HepG2 (cell line): ENCODE measurements around the gene BPHL. TPM values are rescaled to one million over a fixed set of nuclear protein-coding genes. Genes with fewer than 3 reads are reported as not detected.
A peak's percentile ranks its signal among the peaks of the same experiment; 100 is the strongest.

ENCODE experiments used
- ATF1 ChIP-seq: IDR thresholded peaks from 2 replicates; pipeline ENCODE4 v1.6.1; 2016; ENCODE audit warnings: mild to moderate bottlenecking, control low read depth
- ATRX ChIP-seq: sonication (generic); formaldehyde crosslinking; IDR thresholded peaks from 2 replicates; pipeline ENCODE4 v1.4.0; 2020; ENCODE audit warnings: missing genetic modification reagents, borderline replicate concordance
- EEA1 ChIP-seq: sonication (generic); formaldehyde crosslinking; IDR thresholded peaks from 2 replicates; pipeline ENCODE4 v1.5.1; 2020; ENCODE audit warnings: mild to moderate bottlenecking, missing genetic modification reagents, borderline replicate concordance
- KDM5B ChIP-seq: sonication (generic); formaldehyde crosslinking; IDR thresholded peaks from 2 replicates; pipeline ENCODE4 v1.4.0; 2020; ENCODE audit warnings: missing genetic modification reagents, mild to moderate bottlenecking, borderline replicate concordance
- SIX4 ChIP-seq: sonication (generic); formaldehyde crosslinking; IDR thresholded peaks from 2 replicates; pipeline ENCODE4 v1.4.0; 2020; ENCODE audit warnings: missing genetic modification reagents
- ZBTB20 ChIP-seq: sonication (generic); formaldehyde crosslinking; IDR thresholded peaks from 2 replicates; pipeline ENCODE4 v1.8.1; 2023; ENCODE audit warnings: missing genetic modification reagents, low read depth, mild to moderate bottlenecking, borderline replicate concordance
- ZNF563 ChIP-seq: sonication (generic); formaldehyde crosslinking; IDR thresholded peaks from 2 replicates; pipeline ENCODE4 v1.8.0; 2022; ENCODE audit warnings: mild to moderate bottlenecking, moderate library complexity, missing genetic modification reagents
- polyA plus RNA-seq, 8 experiments: library from polyadenylated mRNA; depleted of rRNA in 3 of 8; stranded (reverse) in 7 of 8; unstranded in 1 of 8; fragments of >200 nt; fragmentation: Illumina TruSeq in 4 of 8; extraction: Trizol in 4 of 8; gene quantifications; 2 replicates each; pipeline versions ENCODE4 v1.2.1 to v1.2.3, GENCODE V29; 2011 to 2016; ENCODE audit warnings: low read depth in 4 of 8, missing spikeins in 1 of 8, mixed read lengths in 1 of 8; ENCODE audit not compliant: insufficient read depth in 1 of 8
- total RNA-seq, 5 experiments: library from RNA; depleted of rRNA; stranded (reverse); fragments of >200 nt; fragmentation: Illumina TruSeq; extraction: Trizol; gene quantifications; 2 replicates each; pipeline ENCODE4 v1.2.3, GENCODE V29; 2016; ENCODE audit warnings: low read depth in 1 of 5
- TF ChIP-seq, protein P1 (sequence below): IDR thresholded peaks from 2 replicates; pipeline ENCODE4 v1.6.1; 2018; ENCODE audit warnings: missing genetic modification reagents, mild to moderate bottlenecking, missing compliant biosample characterization
- TF ChIP-seq, protein P2 (sequence below): sonication (generic); formaldehyde crosslinking; IDR thresholded peaks from 2 replicates; pipeline ENCODE4 v1.4.0; 2020; ENCODE audit warnings: mild to moderate bottlenecking, missing genetic modification reagents
- TF ChIP-seq, protein P3 (sequence below): sonication (generic); formaldehyde crosslinking; IDR thresholded peaks from 2 replicates; pipeline ENCODE4 v1.4.0; 2020; ENCODE audit warnings: mild to moderate bottlenecking, missing genetic modification reagents

BPHL gene
- total and polyA plus RNA-seq, 2 of the 13 experiments (the other 11 are each of a cell fraction or from before 2014, with no cell fraction given) = 37.8 to 39.5 TPM

DNA sequence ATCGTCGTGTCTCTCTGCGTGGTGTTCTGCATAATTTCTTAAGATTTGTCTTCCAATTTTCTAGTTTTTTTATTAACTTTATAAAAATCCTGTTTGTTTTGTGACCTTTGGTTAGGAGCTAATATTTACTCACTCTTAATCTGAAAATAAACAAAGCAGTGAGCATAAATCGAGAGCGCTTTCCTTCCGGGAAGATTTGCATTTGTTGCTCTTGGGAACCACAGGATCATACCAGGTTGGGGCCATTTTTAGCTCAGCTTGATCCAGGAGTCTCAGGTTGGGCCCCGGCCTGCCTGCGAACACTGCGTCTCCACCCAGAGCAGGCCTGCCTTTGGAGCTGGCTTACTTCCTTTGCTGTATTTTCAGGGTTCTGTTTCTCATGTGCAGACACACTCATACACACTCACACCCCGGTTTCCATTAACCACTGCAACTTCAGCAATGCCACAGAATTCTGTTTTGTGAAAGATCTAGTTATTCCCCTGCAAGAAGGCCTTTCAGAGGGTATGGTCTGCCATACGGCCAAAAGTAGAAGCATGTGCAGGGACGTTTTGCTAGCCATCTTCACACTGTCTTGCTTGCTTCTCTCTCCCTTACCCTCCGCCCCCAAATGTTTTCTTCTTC lies 17.3 kb downstream of the BPHL start (continued):
- TF ChIP-seq EEA1 (CRISPR knock-in tag) (0 out of 2 replicates have a peak, but pooled peaks have one; percentile 35), ATF1 (CRISPR knock-in tag) (no peak), SIX4 (no peak; the same call in 1 of the 2 replicates), ZBTB20 (no peak), ZNF563 (no peak), ATRX (CRISPR knock-in tag) (no peak), KDM5B (CRISPR knock-in tag) (no peak)
- TF ChIP-seq, protein P1, sequence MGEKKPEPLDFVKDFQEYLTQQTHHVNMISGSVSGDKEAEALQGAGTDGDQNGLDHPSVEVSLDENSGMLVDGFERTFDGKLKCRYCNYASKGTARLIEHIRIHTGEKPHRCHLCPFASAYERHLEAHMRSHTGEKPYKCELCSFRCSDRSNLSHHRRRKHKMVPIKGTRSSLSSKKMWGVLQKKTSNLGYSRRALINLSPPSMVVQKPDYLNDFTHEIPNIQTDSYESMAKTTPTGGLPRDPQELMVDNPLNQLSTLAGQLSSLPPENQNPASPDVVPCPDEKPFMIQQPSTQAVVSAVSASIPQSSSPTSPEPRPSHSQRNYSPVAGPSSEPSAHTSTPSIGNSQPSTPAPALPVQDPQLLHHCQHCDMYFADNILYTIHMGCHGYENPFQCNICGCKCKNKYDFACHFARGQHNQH = peak; percentile 27; the same call in 1 of the 2 replicates
- TF ChIP-seq, protein P2, sequence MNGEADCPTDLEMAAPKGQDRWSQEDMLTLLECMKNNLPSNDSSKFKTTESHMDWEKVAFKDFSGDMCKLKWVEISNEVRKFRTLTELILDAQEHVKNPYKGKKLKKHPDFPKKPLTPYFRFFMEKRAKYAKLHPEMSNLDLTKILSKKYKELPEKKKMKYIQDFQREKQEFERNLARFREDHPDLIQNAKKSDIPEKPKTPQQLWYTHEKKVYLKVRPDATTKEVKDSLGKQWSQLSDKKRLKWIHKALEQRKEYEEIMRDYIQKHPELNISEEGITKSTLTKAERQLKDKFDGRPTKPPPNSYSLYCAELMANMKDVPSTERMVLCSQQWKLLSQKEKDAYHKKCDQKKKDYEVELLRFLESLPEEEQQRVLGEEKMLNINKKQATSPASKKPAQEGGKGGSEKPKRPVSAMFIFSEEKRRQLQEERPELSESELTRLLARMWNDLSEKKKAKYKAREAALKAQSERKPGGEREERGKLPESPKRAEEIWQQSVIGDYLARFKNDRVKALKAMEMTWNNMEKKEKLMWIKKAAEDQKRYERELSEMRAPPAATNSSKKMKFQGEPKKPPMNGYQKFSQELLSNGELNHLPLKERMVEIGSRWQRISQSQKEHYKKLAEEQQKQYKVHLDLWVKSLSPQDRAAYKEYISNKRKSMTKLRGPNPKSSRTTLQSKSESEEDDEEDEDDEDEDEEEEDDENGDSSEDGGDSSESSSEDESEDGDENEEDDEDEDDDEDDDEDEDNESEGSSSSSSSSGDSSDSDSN = no peak
- TF ChIP-seq, protein P3, sequence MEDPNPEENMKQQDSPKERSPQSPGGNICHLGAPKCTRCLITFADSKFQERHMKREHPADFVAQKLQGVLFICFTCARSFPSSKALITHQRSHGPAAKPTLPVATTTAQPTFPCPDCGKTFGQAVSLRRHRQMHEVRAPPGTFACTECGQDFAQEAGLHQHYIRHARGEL (CRISPR knock-in tag) = no peak
